IMR-90 (cell line): ENCODE measurements around the gene ADAM12.

ENCODE experiments used
- RCOR1 ChIP-seq: IDR thresholded peaks from 2 replicates; pipeline ENCODE4 v1.6.1; 2012; ENCODE audit warnings: mild to moderate bottlenecking, low read length, improper control_type of control experiment; ENCODE audit not compliant: insufficient replicate concordance
- RFX5 ChIP-seq: IDR thresholded peaks from 2 replicates; pipeline ENCODE4 v1.8.0; 2012; ENCODE audit warnings: low read depth, mild to moderate bottlenecking, low read length, moderate library complexity
- SMC3 ChIP-seq: fragments of 150-350 bp; IDR thresholded peaks from 2 replicates; pipeline ENCODE4 v1.6.1; 2016; ENCODE audit warnings: low read depth, mild to moderate bottlenecking, antibody characterized with exemption, low read length, moderate library complexity
- TF ChIP-seq, protein P1 (sequence below): conservative IDR thresholded peaks from 2 replicates; pipeline ENCODE4 v1.5.1; 2012; ENCODE audit warnings: mild to moderate bottlenecking, low read depth, low read length, improper control_type of control experiment

DNA sequence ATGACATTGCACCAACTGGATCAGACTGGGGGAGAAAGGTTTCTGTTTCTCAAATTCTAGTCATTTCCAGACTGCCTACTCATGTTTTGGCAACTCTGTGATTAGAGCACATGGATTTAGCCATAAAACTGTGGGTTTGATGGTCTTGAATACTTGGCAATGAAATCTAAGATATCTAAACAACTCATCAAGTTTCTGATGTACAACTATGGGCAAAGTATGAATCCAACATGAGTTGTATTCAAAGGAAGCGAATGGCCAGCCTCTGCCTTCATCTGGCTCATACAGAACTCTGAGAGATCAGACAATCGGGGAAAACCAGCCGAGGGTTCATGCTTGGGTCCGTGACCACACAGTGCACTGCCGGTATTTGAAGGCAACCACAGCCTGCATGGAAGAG, 144.3 kb downstream of the ADAM12 start:
- TF ChIP-seq RFX5 (no peak), RCOR1 (peak; percentile 30), SMC3 (no peak)
- TF ChIP-seq, protein P1, sequence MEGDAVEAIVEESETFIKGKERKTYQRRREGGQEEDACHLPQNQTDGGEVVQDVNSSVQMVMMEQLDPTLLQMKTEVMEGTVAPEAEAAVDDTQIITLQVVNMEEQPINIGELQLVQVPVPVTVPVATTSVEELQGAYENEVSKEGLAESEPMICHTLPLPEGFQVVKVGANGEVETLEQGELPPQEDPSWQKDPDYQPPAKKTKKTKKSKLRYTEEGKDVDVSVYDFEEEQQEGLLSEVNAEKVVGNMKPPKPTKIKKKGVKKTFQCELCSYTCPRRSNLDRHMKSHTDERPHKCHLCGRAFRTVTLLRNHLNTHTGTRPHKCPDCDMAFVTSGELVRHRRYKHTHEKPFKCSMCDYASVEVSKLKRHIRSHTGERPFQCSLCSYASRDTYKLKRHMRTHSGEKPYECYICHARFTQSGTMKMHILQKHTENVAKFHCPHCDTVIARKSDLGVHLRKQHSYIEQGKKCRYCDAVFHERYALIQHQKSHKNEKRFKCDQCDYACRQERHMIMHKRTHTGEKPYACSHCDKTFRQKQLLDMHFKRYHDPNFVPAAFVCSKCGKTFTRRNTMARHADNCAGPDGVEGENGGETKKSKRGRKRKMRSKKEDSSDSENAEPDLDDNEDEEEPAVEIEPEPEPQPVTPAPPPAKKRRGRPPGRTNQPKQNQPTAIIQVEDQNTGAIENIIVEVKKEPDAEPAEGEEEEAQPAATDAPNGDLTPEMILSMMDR: no peak
